OCI-LY1 (cell line): Measurements from ENCODE around the gene KL.

Experiments used
- EZH2 ChIP-seq: fragments of 200-600 bp; sonication (generic), shearing (Covaris generic); IDR thresholded peaks from 2 replicates; pipeline ENCODE4 v1.8.0; 2017; ENCODE audit warnings: borderline replicate concordance, mixed run types, mild to moderate bottlenecking, antibody characterized with exemption, low read length, moderate library complexity, mixed read lengths
- TF ChIP-seq, protein P1 (sequence below): fragments of 200-600 bp; sonication (generic), shearing (Covaris generic); IDR thresholded peaks from 2 replicates; pipeline ENCODE4 v1.5.1; 2017; ENCODE audit warnings: mild to moderate bottlenecking, antibody characterized with exemption, low read length, moderate library complexity, mixed read lengths

DNA sequence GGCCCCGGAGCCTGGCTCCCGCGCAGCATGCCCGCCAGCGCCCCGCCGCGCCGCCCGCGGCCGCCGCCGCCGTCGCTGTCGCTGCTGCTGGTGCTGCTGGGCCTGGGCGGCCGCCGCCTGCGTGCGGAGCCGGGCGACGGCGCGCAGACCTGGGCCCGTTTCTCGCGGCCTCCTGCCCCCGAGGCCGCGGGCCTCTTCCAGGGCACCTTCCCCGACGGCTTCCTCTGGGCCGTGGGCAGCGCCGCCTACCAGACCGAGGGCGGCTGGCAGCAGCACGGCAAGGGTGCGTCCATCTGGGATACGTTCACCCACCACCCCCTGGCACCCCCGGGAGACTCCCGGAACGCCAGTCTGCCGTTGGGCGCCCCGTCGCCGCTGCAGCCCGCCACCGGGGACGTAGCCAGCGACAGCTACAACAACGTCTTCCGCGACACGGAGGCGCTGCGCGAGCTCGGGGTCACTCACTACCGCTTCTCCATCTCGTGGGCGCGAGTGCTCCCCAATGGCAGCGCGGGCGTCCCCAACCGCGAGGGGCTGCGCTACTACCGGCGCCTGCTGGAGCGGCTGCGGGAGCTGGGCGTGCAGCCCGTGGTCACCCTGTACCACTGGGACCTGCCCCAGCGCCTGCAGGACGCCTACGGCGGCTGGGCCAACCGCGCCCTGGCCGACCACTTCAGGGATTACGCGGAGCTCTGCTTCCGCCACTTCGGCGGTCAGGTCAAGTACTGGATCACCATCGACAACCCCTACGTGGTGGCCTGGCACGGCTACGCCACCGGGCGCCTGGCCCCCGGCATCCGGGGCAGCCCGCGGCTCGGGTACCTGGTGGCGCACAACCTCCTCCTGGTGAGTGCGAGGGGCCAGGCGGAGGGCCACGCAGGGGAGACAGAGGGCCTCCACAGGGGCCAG lies at the start of gene KL:
- TF ChIP-seq, protein P1, sequence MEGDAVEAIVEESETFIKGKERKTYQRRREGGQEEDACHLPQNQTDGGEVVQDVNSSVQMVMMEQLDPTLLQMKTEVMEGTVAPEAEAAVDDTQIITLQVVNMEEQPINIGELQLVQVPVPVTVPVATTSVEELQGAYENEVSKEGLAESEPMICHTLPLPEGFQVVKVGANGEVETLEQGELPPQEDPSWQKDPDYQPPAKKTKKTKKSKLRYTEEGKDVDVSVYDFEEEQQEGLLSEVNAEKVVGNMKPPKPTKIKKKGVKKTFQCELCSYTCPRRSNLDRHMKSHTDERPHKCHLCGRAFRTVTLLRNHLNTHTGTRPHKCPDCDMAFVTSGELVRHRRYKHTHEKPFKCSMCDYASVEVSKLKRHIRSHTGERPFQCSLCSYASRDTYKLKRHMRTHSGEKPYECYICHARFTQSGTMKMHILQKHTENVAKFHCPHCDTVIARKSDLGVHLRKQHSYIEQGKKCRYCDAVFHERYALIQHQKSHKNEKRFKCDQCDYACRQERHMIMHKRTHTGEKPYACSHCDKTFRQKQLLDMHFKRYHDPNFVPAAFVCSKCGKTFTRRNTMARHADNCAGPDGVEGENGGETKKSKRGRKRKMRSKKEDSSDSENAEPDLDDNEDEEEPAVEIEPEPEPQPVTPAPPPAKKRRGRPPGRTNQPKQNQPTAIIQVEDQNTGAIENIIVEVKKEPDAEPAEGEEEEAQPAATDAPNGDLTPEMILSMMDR = no peak
- no peak for TF ChIP-seq EZH2
